Measurements from ENCODE around the gene PCDHGB2.
"Not testable (repeated sequence)": the region's sequence is repeated elsewhere in the genome, so short reads cannot be mapped to it uniquely, and the experiment has no call there.

Gene PCDHGB2

GRCh38 chr5:141351591-141351990, 8.2 kb upstream of the PCDHGB2 start:
- no peak for DNase-seq

GRCh38 chr5:141354900-141355469, 4.8 kb upstream of the PCDHGB2 start, which contains the start of gene PCDHGA4:
Gene PCDHGA4 (plus strand): TSS chr5:141355021. CDS start chr5:141355108, 87 bp downstream.
- DNase-seq: peak; percentile 24

- no peak for DNase-seq
Observed at GRCh38 chr5:141355641-141356040, 4.2 kb upstream of the PCDHGB2 start.

- no peak for DNase-seq
Observed at GRCh38 chr5:141356133-141356532, 3.7 kb upstream of the PCDHGB2 start.

GRCh38 chr5:141356950-141357349, 2.8 kb upstream of the PCDHGB2 start:
- no peak for DNase-seq

- DNase-seq: no peak
Observed at GRCh38 chr5:141360685-141361084, 891 bp downstream of the PCDHGB2 start.

- no peak for DNase-seq
Observed at GRCh38 chr5:141362719-141363118, 2.9 kb downstream of the PCDHGB2 start.

GRCh38 chr5:141363952-141364660, 4.3 kb downstream of the PCDHGB2 start, which contains the start of gene PCDHGA5:
Gene PCDHGA5 (plus strand): TSS chr5:141364162. CDS start chr5:141364331, 169 bp downstream.
- no peak for DNase-seq

- no peak for DNase-seq
Observed at GRCh38 chr5:141366016-141366896, 6.5 kb downstream of the PCDHGB2 start.

GRCh38 chr5:141369994-141370848, 10.4 kb downstream of the PCDHGB2 start, which contains the start of gene PCDHGB3:
Gene PCDHGB3 (plus strand): TSS chr5:141370242. CDS start chr5:141370395, 153 bp downstream.
- DNase-seq: peak; percentile 49

GRCh38 chr5:141371572-141372475, 12.0 kb downstream of the PCDHGB2 start:
- no peak for DNase-seq

- DNase-seq: no peak
Observed at GRCh38 chr5:141373673-141374317, 14.0 kb downstream of the PCDHGB2 start, which contains the start of gene PCDHGA6. Gene PCDHGA6 (plus strand): TSS chr5:141373891. CDS start chr5:141374084, 193 bp downstream.

GRCh38 chr5:141374627-141375026, 14.8 kb downstream of the PCDHGB2 start:
- no peak for DNase-seq

GRCh38 chr5:141375444-141376155, 15.8 kb downstream of the PCDHGB2 start:
- not testable (repeated sequence) for DNase-seq

- DNase-seq: no peak
Observed at GRCh38 chr5:141382469-141383294, 22.9 kb downstream of the PCDHGB2 start, which contains the start of gene PCDHGA7. Gene PCDHGA7 (plus strand): TSS chr5:141382742. CDS start chr5:141382900, 158 bp downstream.

GRCh38 chr5:141383345-141383744, 23.6 kb downstream of the PCDHGB2 start:
- no peak for DNase-seq

- DNase-seq: no peak
Observed at GRCh38 chr5:141384471-141385267, 24.9 kb downstream of the PCDHGB2 start.

Data from CD4-positive, alpha-beta T cell treated with Interleukin-21 for 1 hour (primary cell).